GM18505 (cell line): Measurements from ENCODE around the gene MYPN.
"Not testable (repeated sequence)": the region's sequence is repeated elsewhere in the genome, so short reads cannot be mapped to it uniquely, and the experiment has no call there.

Experiments used
- ATAC-seq: cut with Tn5 transposase; IDR thresholded peaks from one replicate; pipeline ENCODE4 v1.9.1; 2021; ENCODE audit not compliant: unreplicated experiment
- POLR2A ChIP-seq: IDR thresholded peaks from 4 replicates; pipeline ENCODE4 v1.6.1; 2011; ENCODE audit warnings: borderline replicate concordance; ENCODE audit not compliant: insufficient read depth, insufficient read length; ENCODE audit errors: extremely low read depth

The MYPN gene

DNA sequence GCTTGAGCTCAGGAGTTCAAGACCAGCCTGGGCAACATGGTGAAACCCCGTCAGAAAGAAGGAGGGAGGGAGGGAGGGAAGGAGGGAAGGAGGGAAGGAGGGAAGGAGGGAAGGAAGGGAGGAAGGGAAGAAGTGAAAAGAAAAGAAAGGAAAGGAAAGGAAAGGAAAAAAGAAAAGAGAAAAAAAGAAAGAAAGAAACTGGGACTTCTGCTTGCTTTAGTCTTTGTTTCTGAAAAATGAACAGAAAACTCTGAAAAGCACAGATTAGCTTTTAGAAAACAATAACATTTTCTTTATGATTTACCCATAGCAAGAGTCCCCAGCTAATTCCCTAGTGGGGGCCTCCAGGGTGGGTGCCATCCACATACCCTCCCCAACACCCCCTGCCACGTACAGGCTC is 75.8 kb downstream of the MYPN start:
- ATAC-seq, result no peak
- TF ChIP-seq POLR2A, result no peak

DNA sequence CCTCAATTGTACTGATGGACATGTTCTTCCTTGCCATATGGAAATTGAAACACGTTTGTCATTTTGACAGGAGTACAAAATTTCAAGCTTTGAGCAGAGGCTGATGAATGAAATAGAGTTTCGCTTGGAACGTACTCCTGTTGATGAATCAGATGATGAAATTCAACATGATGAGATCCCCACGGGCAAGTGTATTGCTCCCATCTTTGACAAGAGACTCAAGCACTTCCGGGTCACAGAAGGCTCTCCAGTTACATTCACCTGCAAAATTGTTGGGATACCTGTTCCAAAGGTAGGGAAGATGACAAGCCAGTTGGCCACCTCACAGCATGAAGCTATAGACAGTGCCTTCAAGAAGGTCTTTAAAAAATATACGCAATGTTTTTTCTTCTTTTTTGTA is 79.5 kb downstream of the MYPN start:
- ATAC-seq, result no peak
- no peak for TF ChIP-seq POLR2A

DNA sequence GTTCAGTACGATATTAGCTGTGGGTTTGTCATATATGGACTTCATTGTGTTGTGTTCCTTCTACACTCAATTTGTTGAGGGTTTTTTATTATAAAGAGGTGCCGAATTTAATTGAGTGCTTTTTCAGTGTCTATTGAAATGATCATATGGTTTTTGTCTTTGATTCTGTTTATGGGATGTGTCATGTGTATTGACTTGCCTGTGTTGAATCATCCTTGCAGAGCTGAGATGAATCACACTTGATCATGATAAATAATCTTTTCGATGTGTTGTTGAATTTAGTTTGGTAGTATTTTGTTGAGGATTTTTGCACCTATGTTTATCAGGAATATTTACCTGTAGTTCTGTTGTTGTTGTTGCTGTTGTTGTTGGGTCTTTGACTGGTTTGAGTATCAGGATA is 82.8 kb downstream of the MYPN start:
- TF ChIP-seq POLR2A, result no peak
- no peak for ATAC-seq

DNA sequence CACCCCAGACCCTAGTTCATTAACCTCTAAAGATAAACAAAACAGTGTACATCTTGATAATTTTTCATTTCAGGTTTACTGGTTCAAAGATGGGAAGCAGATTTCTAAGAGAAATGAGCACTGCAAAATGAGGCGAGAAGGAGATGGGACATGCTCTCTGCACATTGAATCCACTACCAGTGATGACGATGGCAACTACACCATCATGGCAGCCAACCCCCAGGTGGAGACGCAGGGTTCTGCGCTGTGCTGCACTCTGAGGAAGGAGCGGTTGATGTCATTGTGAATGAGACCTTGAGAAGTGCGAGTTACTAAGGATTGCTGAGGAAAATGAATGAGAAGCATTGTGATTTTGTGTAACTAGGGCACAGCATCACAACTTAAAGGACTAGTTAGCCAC is 85.0 kb downstream of the MYPN start:
- no peak for ATAC-seq
- no peak for TF ChIP-seq POLR2A

DNA sequence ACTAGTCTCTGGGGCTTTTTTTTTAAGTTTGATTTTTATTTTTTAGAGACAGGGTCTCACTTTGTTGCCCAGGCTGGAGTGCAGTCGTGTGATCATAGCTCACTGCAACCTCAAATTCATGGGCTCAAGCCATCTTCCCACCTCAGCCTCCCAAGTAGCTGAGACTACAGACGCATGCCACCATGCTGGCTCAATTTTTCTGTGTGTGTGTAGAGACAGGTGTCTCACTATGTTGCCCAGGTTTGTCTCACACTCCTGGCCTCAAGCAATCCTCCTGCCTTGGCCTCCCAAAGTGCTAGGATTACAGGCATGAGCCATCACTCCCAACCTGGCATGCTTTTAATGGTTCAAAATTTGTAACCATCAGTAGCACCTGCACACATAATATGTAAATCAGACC is 86.5 kb downstream of the MYPN start:
- not testable (repeated sequence) for ATAC-seq

DNA sequence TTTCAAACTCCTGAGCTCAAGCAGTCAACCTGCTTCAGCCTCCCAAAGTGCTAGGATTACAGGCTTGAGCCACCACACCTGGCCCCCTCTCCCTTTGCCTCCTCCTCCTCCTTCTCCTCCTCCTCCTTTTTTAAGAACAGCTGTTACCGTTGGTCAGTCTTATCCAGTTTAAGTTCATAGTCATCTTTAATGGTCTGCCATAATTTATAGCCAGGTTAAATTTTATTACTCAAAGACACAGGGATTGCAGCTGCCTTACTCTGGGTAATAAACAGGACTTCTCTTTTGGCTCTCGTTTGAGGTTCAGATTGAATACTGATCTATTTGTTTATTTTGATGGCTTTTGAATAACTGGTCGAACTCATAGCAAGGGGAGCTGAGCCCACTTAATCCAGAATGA is 87.4 kb downstream of the MYPN start:
- ATAC-seq, result no peak
- no peak for TF ChIP-seq POLR2A

DNA sequence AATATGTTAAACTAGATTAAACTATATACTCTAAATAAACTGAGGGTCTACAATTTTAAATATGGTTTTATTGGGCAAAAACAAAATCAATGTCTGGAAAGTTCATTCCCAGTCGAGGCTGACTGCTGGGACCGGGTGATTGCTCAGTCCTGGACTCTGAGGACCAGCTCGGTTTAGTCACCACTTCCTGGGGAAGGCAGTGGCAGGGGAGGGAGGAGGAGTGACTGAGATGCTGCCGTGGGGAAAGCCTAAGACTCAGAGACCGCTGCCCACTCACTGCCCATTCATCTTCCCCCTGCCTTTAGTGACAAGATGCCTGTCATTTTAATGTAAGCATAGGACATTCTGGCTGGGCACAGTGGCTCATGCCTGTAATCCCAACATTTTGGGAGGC is 93.7 kb downstream of the MYPN start:
- no peak for TF ChIP-seq POLR2A
- no peak for ATAC-seq

DNA sequence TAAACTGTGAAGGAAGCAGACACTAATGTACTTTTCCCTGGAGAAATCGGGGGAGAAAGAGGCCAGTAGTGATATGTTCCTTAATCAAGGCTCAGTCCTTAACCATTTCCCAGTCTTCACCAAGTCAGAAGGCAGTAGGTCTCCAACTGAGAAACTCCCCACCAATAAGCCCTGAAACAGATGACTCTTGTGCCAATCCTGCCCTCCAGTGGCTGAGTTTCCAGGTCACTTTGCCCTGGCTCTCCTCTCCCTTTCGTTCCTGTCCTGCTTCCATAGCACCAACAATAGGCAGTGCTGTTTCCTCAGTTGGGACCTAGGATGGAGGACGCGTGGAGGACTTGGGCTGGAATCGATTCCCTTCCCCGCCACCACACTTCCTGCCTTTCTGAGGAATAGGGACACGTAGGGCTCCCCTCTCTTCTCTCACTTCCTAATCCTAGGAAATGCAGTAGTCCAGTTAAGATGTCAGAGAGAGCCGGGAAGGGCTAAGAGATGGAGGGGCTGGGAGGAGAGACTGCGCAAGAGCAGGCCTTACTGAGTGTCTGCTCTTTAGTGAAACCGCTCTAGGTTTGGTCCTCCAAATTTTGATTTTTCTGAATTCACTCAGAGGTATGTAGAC is 99.2 kb downstream of the MYPN start:
- ATAC-seq, result no peak
- TF ChIP-seq POLR2A, result no peak

DNA sequence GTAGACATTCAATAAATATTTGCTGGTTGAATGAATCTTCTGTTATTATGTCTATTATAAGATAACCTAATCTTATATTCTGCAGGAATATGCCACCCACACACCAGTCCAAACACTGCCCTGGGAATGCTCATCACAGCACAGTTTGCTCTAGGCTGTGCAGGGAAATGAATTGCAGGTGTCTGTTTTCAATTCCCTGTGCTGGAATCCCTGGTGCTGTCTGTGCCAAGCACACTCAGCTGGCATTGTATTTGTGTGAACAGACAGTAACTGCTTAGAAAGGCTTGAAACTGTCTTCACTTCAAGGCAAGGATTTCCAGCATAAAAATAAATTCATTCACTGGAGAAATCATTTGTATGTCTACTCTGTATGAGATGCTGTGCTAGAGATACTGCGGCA is 102.4 kb downstream of the MYPN start:
- no peak for ATAC-seq

DNA sequence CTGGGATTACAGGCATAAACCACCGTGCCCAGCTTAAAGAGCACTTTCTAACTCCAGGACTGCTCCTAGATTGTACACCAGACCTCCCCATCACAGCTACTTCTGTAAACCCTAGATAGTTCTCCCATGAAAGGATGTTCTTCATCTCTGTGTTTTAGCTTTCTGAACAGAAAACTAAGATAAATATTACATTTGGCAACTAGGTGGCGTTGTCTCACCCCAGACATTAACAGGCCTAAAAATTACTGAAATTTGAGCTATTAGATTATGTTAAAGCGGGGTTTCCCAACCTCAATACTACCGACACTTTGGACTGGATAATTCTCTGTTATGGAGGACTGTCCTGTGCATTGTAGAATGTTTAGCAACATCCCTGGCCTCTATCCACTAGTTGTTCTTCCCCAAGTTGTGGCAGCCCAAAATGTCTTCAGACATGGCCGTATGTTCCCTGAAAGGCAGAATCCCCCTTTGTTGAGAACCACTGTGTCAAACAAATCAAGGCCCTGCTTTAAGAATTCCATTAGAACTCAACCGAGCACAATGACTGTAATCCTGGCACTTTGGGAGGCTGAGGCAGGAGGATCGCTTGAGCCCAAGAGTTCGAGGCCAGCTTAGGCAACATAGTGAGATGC is 103.5 kb downstream of the MYPN start:
- ATAC-seq, result no peak

More for the DNA sequence above, 102.4 kb downstream of the MYPN start:
- TF ChIP-seq POLR2A, result no peak

DNA sequence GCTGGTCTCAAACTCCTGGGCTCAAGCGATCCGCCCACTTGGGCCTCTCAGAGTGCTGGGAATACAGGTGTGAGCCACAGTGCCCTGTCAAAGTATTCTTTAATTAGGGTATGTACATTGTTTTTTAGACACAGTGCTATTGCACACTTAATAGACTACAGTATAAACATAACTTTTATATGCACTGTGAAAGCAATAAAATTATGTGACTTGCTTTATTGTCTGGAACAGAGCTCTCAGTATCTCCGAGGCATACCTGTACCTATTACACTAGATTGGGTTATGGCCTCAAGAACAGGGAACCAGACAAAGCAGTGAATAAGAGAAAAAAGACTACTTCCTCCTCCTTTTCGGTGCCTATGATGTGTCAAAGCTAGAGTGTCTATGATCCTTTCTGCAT is 109.5 kb downstream of the MYPN start:
- TF ChIP-seq POLR2A, result no peak
- no peak for ATAC-seq

More for the DNA sequence above, 103.5 kb downstream of the MYPN start:
- no peak for TF ChIP-seq POLR2A

DNA sequence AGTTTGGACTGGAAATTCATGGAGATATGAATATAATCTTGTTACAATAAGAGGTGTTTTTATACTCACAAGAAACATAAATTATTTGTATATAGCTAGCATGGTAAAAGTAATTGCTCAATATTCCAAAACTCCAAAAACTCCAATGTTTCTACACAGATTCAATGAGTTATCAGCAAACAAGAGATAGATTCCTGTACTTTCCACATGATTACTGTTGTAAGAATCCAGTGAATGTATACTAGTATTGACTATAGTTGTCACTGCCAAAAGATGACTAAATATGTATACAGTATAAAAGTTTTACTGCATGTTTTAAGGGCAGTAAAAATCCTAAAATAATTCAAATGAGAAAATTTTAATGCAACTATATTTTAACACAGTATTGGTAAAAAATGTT is 111.9 kb downstream of the MYPN start:
- TF ChIP-seq POLR2A, result no peak
- no peak for ATAC-seq

DNA sequence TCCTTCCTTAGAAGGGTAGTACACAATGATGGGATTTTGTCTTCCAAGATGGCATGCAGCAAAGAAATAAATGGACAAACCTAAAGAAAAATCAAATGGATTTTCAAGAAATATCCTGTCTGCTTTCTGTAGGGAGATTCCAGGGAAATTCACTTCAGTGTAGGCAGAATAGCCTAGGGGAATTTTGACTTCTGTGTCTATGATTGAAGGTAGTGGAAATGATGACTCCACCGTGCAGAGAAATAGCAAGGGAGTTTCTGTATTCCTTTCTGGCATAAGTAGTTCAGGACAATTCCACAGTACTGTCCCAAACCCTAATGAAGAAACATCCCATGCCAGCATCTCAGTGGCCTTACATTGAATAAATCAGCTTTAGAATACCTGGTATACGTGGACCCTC is 113.1 kb downstream of the MYPN start:
- no peak for TF ChIP-seq POLR2A
- no peak for ATAC-seq

DNA sequence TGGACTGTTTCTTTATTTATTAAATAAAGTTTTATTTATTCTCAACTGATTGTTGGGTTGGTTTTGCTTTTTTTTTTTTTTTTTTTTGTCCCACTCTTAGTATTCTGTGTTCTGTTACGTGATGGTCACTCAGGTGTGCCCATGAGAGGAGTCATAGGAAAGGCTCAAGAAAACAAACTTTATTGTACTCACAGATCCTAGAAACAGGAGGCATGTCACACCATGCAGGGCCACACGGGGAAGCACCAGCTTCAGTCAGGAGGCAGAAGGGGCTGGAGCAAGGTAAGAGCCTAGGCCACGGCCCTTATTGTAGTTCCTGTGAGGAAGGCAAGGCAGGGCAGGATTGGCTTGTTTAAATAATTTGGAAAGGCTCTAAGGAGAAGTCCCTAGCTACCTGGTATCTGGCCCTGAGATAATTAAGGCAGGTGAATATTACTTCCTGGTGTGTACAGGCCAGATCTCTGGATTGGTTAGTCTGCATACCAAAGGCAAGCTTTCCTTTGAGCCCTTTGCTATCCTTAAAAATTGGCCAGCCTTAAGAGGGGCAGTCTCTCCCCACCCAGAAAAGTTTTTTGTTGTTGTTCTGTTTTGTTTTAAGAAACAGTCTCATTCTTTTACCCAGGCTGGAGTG is 114.4 kb downstream of the MYPN start:
- TF ChIP-seq POLR2A, result no peak
- ATAC-seq, result no peak
